ENCODE results near the gene ZNF544.

DNA sequence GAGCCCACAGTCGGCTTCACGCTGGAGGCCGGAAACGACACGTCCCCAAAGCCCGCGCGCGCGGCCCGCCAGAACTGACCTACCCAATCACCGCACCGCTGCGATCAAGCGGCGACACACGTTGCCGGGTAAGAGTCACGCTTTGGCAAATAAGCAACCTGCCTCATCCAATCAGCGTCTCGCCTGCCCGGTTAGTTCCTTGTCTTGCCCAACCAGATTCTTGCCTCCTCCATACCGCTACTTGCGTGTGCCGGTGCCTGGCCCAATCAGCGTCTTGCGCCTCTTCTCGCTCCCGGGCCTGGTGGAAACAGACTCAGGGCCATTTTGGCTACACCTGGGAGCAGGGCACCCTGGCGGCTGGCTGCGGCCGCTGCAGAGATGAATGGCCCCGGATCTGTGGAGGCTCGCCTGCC lies 11.6 kb upstream of the ZNF544 start:
- TF ChIP-seq POLR2A (IDR thresholded peaks at IDR 0.05) = no peak
- TF ChIP-seq, protein P1, sequence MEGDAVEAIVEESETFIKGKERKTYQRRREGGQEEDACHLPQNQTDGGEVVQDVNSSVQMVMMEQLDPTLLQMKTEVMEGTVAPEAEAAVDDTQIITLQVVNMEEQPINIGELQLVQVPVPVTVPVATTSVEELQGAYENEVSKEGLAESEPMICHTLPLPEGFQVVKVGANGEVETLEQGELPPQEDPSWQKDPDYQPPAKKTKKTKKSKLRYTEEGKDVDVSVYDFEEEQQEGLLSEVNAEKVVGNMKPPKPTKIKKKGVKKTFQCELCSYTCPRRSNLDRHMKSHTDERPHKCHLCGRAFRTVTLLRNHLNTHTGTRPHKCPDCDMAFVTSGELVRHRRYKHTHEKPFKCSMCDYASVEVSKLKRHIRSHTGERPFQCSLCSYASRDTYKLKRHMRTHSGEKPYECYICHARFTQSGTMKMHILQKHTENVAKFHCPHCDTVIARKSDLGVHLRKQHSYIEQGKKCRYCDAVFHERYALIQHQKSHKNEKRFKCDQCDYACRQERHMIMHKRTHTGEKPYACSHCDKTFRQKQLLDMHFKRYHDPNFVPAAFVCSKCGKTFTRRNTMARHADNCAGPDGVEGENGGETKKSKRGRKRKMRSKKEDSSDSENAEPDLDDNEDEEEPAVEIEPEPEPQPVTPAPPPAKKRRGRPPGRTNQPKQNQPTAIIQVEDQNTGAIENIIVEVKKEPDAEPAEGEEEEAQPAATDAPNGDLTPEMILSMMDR (IDR thresholded peaks at IDR 0.05) = no peak
